Pancreas (tissue), 10 donors: Measurements from ENCODE around the gene CTSC. TPM values are rescaled to one million over a fixed set of nuclear protein-coding genes. Genes with fewer than 3 reads are reported as not detected.
A peak's percentile ranks its signal among the peaks of the same experiment; 100 is the strongest.
"Not testable (repeated sequence)": the region's sequence is repeated elsewhere in the genome, so short reads cannot be mapped to it uniquely, and the experiment has no call there.

ENCODE experiments used
- ATAC-seq, 4 donors: fragments of 200-7000 bp; cut with Tn5 transposase; one replicate each; pipeline versions ENCODE4 v1.8.0 to v1.9.1; 2020; ENCODE audit warnings: mild to moderate bottlenecking in 4 of 4, moderate library complexity in 4 of 4
- DNase-seq, 6 donors: peaks; one replicate each; pipeline ENCODE4 v3.0.0-alpha.2; 2020
- FAIRE-seq: peaks from 2 replicates; lab custom pipeline; 2012; peaks lifted over from hg19 to GRCh38; lab: Jason Lieb, UNC
- H3K27ac ChIP-seq, 4 donors: fragments of 200-600 bp; sonication (generic); 1 replicate in 3 of 4; 2 replicates in 1 of 4; pipeline versions ENCODE4 v1.5.0 to v1.8.0; 2020
- H3K27me3 ChIP-seq, 4 donors: fragments of 200-600 bp; one replicate each; pipeline ENCODE4 v1.8.0; 2021
- H3K36me3 ChIP-seq, 3 donors: fragments of 200-600 bp; sonication (generic) in 1 of 3; one replicate each; pipeline versions ENCODE4 v1.5.0 to v1.8.0; 2020 to 2021
- H3K4me1 ChIP-seq, 3 donors: fragments of 200-600 bp; one replicate each; pipeline ENCODE4 v1.8.0; 2021
- H3K4me3 ChIP-seq, 4 donors: fragments of 200-600 bp; sonication (generic) in 2 of 4; one replicate each; pipeline versions ENCODE4 v1.5.0 to v1.8.0; 2020 to 2021
- H3K9me3 ChIP-seq, 4 donors: fragments of 200-600 bp; one replicate each; pipeline ENCODE4 v1.8.0; 2021
- CTCF ChIP-seq, 4 donors: fragments of 200-600 bp; sonication (generic) in 3 of 4; IDR thresholded peaks; one replicate each; pipeline versions ENCODE4 v1.5.0 to v1.8.0; 2021; ENCODE audit warnings: antibody characterized with exemption in 4 of 4
- WGBS, 2 donors: extraction: QIAGEN DNeasy Blood & Tissue Kit; methylation state at CpG; one replicate each; pipeline ENCODE4 v1.1.7; 2013; 5-methylcytosine and 5-hydroxymethylcytosine counted together
- intact Hi-C, 3 donors: fragments of 100-400 bp; cut with DNase I; formaldehyde crosslinking; loops; one replicate each; pipeline versions ENCODE4 v1.11.1 to v1.14.2; 2022
- polyA plus RNA-seq, 2 donors: library from polyadenylated mRNA; stranded (reverse); fragments of 200-250 nt; gene quantifications; one replicate each; pipeline ENCODE4 v1.2.3, GENCODE V29; 2013
- total RNA-seq, 6 donors: library from RNA; stranded (reverse); fragmentation: NEBNext Ultra II Directional in 4 of 6; extraction: Animal tissue kit (Norgen Biotek cat#: 25700) in 4 of 6; gene quantifications; one replicate each; pipeline versions ENCODE4 v1.2.1 to v1.2.4, GENCODE V29; 2021 to 2023
- donor health status: healthy with polysubstance abuse.
- donor health status: DM: no; HTN: no; CAD: no; lungs with moderate emphysema.
- donor health status: DM: no; HTN: no; CAD: no.
- donor health status: control.
- donor health status: control.
- donor health status: Bipolar disorder and iron deficiency.
- donor health status: DM: yes; HTN: yes; CAD: no.
- donor health status: DM: no; HTN: no; CAD: no.
- donor health status: DM: no; HTN: no; CAD: no.
- donor health status: DM: yes; HTN: yes; CAD: no.

Gene CTSC
- total and polyA plus RNA-seq, 8 donors, result 12.2 to 68.6 (median 22.2) TPM

- DNase-seq (no peak), ATAC-seq (no peak), FAIRE-seq (no peak)
- intact Hi-C loops, result no loop called here
- no peak for TF ChIP-seq CTCF (IDR thresholded peaks at IDR 0.05)
- Histone ChIP-seq H3K9me3 (no peaks in the 10 kb centered on the region), H3K36me3 (no peaks in the 10 kb centered on the region), H3K27me3 (no peaks in the 10 kb centered on the region), H3K4me1 (no peaks in the 10 kb centered on the region), H3K4me3 (no peak overlapping the region), H3K27ac (no peak overlapping the region)
- WGBS, 2 donors, result 87 to 90% methylated on average over 4 of the region's 4 CpGs
Measured at GRCh38 chr11:88324562-88325345, 12.8 kb downstream of the CTSC start.

- H3K36me3 ChIP-seq, H3K4me3 ChIP-seq, H3K9me3 ChIP-seq, H3K27ac ChIP-seq, H3K4me1 ChIP-seq, DNase-seq, FAIRE-seq, H3K27me3 ChIP-seq, ATAC-seq, intact Hi-C loops: not testable (repeated sequence)
- WGBS, 2 donors, result 65 to 70% methylated on average over 8 of the region's 8 CpGs
Measured at GRCh38 chr11:88322881-88323280, 14.7 kb downstream of the CTSC start.

- FAIRE-seq, H3K36me3 ChIP-seq, DNase-seq, ATAC-seq, H3K27me3 ChIP-seq, H3K4me3 ChIP-seq, intact Hi-C loops, H3K27ac ChIP-seq, H3K9me3 ChIP-seq: not testable (repeated sequence)
- H3K4me1 ChIP-seq, result peaks cover 6 to 18% (median 16%) of the 10 kb centered on the region in 3 donors
Measured at GRCh38 chr11:88321412-88321811, 16.1 kb downstream of the CTSC start.

- intact Hi-C loops, result no loop called here
Measured at GRCh38 chr11:88320149-88320559, 17.4 kb downstream of the CTSC start.

GRCh38 chr11:88318017-88318416, 19.5 kb downstream of the CTSC start:
- WGBS, 2 donors, result 12 to 22% methylated on average over 2 of the region's 2 CpGs
- no peak for FAIRE-seq

More at GRCh38 chr11:88320149-88320559, 17.4 kb downstream of the CTSC start:
- peaks cover 6 to 26% (median 22%) of the 10 kb centered on the region in 3 donors for H3K4me1 ChIP-seq
- FAIRE-seq, result no peak
- no peaks in the 10 kb centered on the region for H3K27me3 ChIP-seq
- H3K9me3 ChIP-seq, result no peaks in the 10 kb centered on the region
- no peak for TF ChIP-seq CTCF (IDR thresholded peaks at IDR 0.05)
- DNase-seq, result no peak
- H3K4me3 ChIP-seq, result no peak overlapping the region
- H3K27ac ChIP-seq, result no peak overlapping the region
- H3K36me3 ChIP-seq, result no peaks in the 10 kb centered on the region
- no peak for ATAC-seq
- WGBS, 2 donors, result 78 to 94% methylated on average over 2 of the region's 2 CpGs

More at GRCh38 chr11:88318017-88318416, 19.5 kb downstream of the CTSC start:
- Histone ChIP-seq H3K27me3 (no peaks in the 10 kb centered on the region), H3K9me3 (no peaks in the 10 kb centered on the region), H3K4me3 (no peak overlapping the region), H3K36me3 (no peaks in the 10 kb centered on the region), H3K27ac (no peak overlapping the region), H3K4me1 (peaks cover 6 to 26% (median 22%) of the 10 kb centered on the region in 3 donors)
- peak; percentile 28 to 66 (median 54) for ATAC-seq
- no peak for DNase-seq
- TF ChIP-seq CTCF (IDR thresholded peaks at IDR 0.05), result no peak
- intact Hi-C loops, result no loop called here
